ENCODE measurements around the gene MADCAM1.
"Not testable (repeated sequence)": the region's sequence is repeated elsewhere in the genome, so short reads cannot be mapped to it uniquely, and the experiment has no call there.

The MADCAM1 gene

DNA sequence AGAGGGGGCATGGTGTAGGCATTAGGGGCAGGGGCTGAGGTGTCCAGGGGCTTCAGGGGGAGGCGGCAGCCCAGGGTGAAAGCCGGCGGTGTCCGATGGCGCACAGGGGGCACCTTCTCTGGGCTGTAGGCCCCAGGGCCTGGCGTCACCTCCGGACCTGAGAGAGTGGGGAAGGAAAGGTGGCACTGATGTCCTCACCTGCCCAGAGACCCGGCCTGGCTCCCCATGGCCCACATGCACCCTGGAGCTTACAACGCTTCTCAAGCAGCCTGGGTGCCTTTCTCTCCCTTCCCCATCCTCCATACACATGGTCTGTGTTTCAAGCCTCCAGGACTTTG is 32.1 kb upstream of the MADCAM1 start:
- DNase-seq (ENCODE audit: extremely low spot score, insufficient read length, low read depth) (no peak), FAIRE-seq (no peak)

DNA sequence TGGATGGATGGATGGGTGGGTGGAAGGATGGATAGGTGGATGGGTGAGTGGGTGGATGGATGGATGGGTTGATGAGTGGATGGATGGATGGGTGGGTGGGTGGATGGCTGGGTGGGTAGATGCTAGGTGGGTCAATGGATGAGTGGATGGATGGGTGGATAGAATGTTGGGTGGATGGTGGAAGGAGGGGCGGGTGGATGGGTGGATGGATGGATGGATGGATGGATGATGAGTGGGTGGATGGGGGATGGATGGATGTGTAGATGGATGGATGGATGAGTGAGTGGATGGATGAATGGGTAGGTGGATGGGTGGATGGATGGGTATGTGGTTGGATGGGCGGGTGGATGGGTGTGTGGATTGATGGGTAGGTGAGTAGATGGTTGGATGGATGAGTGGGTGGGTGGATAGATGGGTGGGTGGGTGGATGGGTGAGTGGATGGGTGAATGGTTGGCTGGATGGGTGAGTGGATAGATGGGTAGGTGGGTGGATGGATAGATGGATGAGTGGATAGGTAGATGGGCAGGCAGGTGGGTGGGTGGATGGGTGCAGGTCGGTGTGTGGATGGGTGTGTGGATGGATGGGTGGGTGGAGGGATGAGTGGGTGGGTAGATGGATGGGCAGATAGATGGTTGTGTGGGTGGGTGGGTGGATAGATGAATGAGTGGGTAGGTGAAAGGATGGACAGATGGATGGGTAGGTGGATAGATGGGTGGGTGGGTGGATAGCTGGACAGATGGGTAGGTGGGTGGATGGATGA is 31.1 kb upstream of the MADCAM1 start:
- no peak for FAIRE-seq
- DNase-seq (ENCODE audit: extremely low spot score, insufficient read length, low read depth): no peak

DNA sequence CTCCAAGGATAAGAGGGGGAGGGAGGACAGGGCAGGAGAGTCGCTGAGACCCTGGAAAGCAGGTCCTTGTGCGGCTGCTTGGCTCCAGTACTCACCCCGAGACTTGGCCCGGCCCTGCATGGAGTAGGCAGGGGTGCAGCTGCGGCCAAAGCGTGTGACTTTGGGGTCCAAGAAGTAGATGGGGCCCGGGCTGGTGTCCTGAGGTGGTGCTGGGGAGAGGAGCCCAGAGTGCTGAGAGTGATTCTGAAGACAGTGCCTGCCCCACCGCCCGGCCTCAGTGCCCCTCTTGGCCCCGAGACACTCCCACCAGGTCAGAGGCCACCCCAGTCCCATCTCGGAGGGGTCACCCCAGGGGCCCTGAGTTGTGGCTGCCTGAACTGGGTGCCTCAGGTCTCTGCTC is 28.7 kb upstream of the MADCAM1 start:
- DNase-seq (ENCODE audit: extremely low spot score, insufficient read length, low read depth): no peak
- no peak for FAIRE-seq

DNA sequence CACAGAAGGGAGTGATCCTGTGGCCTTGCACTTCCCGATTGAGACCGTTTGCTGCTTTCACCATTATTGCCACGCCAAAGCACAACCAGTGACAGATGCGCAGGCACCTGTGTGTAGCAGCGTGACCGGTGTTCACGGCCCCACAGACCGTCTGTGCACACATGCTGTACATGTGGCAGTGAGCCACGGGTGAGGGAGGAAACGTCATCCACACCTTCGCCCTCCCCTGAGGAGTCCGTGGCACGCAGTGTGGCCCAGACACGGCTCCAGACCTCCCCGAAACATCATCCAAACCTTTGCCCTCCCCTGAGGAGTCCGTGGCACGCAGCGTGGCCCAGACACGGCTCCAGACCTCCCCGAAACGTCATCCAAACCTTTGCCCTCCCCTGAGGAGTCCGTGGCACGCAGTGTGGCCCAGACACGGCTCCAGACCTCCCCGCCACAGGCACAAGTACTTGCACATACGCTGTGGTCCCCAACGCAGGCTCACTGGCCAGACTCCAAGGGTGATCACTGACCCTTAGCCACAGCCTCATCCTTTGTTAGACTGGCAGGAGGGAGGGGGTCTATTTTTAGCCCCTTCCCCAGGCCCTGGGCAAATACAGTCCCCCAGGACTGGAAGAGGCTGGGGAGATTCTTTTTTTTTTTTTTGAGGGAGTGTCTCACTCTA is 27.6 kb upstream of the MADCAM1 start:
- no peak for FAIRE-seq

DNA sequence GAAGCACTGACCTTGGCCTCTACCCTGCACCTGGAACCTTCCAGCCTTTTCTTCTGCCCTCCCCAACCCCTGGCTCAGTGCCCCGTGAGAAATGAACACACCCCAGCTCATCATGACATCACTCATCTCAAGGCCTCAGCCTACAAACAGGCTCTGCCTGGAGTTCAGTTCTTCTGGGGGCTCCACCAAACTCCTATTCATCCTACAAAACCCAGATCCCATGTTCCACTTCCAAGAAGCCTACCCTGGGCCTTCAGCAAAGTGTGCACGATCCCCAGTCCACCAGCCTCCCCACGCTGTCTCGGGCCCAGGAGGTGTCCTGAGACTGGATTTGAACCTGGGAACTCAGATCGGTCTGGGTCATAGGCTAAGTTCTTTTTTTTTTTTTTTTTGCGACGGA is 26.5 kb upstream of the MADCAM1 start:
- FAIRE-seq: no peak
- DNase-seq (ENCODE audit: extremely low spot score, insufficient read length, low read depth): no peak

More for the DNA sequence above, 27.6 kb upstream of the MADCAM1 start:
- DNase-seq (ENCODE audit: extremely low spot score, insufficient read length, low read depth): no peak

DNA sequence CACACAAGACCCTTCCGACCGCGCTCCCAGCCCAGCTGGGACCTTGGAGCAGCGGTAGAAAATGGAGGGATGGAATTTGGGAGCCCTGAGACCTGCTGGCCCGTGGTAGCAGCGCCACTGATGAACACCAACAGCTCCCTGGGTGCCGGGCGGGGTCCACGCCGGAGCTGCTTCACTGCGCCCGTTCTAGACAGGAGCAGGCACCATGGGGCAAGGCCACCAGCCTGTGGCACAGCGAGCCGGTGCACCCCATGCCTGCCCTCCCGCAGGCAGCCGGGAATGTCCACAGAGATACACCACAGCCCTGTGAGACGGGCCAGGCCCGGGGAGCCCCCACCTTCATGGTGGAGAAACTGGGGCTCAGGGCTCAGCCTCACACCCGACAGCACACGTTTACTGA is 25.6 kb upstream of the MADCAM1 start:
- no peak for FAIRE-seq

DNA sequence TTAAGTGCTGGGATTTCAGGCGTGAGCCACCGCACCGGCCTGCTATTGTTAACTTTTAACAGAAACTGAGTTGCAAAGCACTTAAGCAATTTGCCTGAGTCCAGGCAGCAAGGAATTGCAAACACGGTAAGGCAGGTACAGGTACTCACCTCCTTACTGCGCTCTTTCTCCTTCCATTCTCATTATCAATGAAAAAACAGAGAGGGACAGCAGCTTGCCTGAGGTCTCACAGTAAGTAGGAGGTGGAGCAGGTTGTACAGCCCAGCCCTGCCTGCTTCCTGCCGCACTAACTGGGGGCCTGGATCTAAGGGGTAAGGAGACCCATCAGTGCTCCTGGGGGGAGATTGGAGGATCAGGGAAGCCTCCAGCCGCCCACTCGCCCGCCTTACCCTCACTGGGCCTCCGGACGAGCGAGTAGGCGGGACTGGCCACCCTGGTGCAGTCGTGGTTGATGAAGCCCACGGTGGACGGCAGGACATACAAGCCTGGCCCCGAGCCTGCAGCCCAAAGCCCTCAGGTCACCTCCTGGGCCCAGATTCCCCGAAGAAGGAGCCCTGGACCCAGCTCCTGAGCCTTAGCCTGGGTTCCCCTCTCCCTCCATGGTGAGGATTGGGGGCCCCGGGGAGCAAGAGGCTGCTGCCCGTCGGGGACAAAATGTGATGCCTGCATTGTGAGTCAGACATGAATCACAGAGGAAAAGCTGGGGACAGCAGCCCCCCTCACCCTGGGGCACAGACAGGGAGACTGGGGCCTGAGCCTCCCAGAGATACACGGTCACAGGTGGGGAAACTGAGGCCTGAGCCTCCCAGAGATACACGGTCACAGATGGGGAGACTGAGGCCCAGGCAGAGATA is 24.1 kb upstream of the MADCAM1 start:
- no peak for FAIRE-seq
- no peak for DNase-seq (ENCODE audit: extremely low spot score, insufficient read length, low read depth)

More for the DNA sequence above, 25.6 kb upstream of the MADCAM1 start:
- DNase-seq (ENCODE audit: extremely low spot score, insufficient read length, low read depth): no peak

DNA sequence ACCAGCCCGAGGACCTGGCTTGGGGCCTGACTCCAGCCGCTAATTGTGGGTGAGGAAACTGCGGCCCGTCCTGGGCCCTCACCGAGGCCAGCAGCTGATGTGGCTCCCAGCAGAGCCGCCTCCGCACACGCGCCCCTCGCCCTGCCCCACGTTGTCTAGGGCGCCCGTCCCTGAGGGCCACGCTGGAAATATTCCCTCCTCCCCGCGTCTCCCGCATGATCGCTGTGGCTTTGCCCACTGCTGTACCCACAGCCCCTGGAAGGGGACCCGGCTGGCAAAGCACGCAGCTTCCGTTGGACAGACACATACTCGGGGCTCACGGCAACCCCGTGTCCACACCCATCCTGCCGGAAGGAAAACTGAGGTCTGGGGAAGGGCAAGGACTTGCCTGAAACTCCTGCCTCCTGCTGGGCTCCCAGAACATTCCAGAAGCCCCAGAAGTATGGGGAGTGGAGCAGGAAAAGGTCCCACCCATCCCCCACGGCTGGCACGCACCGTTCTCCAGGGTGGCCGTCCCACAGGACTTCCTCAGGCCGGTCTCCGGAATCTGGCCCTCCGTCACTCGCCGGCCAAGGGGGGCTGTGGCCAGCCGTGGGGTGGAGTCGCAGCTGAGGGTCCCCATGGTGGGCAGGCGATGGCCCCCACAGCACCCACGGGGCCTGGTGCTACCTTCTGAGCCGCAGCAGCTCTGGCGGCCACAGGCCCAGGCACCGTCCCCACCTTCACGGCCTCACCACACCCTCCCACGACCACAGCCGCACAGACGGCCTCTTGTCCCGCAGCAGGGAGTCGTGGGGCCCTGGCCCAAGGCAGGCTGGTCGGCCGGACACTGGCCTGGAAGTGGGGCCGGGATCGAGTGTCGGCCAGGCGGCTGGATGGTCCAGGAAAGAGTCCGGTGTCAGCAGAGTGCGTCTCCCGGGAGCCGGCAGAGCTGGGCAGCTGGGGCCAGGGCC is 21.9 kb upstream of the MADCAM1 start:
- FAIRE-seq: no peak
- no peak for DNase-seq (ENCODE audit: extremely low spot score, insufficient read length, low read depth)

DNA sequence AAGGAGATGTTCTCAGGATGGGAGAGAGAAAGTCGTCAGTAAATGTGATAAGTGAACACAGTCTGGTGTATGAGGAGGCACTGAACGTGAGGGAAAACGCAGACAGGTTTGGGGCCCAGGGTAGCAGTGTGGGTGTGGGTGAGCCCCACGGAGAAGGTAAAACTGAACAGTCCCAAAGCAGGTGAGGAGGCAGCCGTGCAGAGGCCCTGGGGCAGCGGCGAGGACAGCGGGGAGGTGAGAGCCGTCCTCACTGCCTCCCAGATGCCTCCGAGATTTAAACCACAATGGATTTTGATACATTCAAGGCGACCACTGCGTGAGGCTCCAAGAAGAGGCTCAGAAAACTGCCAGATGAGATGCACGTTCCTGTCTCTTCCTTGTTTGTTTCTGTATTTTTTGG is 20.9 kb upstream of the MADCAM1 start:
- DNase-seq (ENCODE audit: extremely low spot score, insufficient read length, low read depth) (no peak), FAIRE-seq (no peak)

DNA sequence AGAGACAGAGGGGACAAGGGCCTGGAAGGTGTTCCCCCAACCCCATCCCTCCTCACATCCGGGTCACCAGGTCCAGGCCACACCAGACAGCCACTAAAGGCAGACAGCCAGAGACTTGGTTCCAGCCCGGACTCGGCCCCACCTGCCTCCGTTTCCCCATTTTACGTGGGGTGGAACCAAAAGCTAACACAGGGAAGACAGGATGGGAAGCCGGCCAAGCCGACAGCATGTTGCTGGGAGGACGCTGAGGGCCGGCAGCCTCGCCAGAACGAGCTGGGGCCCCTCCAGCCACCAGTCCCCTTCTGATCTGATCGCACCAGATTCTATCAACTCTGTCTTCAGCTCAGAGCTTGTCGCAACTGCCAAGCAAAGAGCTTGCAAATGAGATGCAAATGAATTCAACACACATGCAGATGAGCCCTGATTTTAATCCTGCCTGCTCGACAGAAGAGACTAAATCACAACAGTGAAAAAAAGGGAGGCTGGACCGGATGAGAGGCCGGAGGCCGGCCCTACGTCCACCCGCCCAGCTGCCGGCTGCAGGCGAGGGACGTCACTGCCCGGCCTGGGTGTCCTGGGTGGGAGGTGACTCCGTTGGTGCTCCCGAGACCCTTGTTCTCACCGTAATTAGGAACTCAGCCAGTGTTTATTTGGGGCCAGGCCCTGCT is 17.9 kb upstream of the MADCAM1 start:
- FAIRE-seq (no peak), DNase-seq (ENCODE audit: extremely low spot score, insufficient read length, low read depth) (no peak)

DNA sequence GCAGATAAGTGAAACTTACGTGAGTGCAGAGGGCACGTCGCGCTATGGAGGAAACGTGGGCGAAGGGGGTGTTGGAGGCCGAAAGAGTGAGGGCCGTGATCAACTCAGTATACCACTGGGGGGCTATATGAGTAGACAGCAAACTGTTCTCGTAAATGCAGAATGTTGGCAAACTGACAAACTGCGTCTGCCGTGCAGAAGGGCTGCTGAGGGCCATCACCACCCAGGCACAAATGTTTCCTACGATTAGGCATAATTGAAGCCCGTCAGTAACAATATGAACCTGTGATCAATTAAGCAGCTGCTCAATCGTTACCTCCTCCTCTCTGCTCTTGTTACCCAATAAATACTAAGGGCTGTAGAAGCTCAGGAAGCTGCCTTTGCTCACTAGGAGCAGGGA is 17.3 kb upstream of the MADCAM1 start:
- DNase-seq (ENCODE audit: extremely low spot score, insufficient read length, low read depth) (no peak), FAIRE-seq (no peak)

DNA sequence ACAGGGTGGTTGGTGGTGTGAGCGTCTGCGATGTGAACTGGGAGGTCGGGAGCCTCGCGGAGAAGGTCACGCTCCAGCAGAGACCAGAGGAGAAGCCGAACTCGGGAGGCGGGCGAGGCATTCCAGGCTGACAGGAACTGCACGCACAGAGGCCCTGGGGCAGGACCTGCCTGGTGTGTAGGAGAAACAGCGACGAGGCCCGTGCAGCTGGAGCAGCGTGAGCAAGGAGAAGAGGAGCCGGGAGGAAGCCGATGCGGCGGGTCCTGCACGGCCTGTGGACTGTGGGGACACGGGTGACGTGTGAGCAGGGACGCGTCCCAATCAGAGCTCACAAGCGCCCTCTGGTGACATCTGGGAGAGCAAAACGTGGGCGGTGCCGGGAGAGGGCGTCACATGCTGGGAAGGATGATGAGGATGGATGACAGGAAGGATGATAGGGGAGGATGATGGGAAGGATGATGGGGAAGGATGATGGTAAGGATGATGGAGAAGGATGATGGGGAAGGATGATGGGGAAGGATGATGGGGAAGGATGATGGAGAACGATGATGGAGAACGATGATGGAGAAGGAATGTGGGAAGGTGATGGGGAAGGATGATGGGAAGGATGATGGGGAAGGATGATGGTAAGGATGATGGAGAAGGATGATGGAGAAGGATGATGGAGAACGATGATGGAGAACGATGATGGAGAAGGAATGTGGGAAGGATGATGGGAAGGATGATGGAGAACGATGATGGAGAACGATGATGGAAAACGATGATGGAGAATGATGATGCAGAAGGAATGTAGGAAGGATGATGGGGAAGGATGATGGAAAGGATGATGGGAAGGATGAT is 16.1 kb upstream of the MADCAM1 start:
- DNase-seq (ENCODE audit: extremely low spot score, insufficient read length, low read depth) (no peak), FAIRE-seq (no peak)

DNA sequence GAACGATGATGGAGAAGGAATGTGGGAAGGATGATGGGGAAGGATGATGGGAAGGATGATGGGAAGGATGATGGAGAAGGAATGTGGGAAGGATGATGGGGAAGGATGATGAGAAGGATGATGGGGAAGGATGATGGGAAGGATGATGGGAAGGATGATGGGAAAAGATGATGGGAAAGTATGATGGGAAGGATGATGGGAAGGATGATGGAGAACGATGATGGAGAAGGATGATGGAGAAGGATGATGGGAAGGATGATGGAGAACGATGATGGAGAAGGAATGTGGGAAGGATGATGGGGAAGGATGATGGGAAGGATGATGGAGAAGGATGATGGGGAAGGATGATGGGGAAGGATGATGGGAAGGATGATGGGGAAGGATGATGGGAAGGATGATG is 15.2 kb upstream of the MADCAM1 start:
- DNase-seq (ENCODE audit: extremely low spot score, insufficient read length, low read depth); FAIRE-seq: not testable (repeated sequence)

DNA sequence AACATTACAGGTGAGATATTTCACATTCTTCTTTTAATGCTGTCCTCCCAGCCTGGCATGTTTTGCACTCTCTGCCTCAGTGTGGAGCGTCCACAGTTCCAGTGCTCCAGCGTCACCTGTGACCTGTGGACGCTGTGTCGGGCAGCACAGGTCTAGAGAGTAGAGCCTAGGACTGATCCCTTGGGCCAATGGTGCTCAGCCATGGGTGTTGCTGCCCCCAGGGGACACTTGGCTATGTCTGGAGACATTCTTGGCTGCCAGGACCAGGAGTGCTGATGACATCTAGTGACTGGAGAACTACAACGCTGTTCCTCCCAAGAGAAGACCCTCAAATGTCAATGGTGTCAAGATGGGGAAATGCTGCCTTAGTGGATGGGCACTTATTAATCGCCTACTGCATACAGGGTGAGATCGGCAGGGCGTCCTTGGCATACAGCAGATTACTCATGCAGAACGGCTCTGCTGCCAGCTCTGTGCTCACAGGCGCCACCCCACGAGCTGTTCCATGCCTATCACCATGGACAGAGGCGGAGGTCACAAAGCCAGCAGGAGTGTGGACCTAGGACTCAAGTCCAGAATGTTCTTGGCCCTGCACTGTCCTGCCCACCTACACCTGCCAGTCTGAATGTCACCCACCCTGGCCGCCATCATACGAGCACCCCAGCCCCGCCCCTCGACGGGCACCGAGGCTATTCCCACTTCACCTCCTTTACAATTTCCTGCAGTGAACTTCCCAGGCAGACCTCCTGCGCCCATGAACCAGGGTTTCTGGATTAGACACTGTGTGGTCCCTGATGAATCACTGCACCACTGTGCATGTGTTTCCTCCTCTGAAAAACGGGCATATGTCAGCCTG is 13.9 kb upstream of the MADCAM1 start:
- no peak for DNase-seq (ENCODE audit: extremely low spot score, insufficient read length, low read depth)
- no peak for FAIRE-seq

DNA sequence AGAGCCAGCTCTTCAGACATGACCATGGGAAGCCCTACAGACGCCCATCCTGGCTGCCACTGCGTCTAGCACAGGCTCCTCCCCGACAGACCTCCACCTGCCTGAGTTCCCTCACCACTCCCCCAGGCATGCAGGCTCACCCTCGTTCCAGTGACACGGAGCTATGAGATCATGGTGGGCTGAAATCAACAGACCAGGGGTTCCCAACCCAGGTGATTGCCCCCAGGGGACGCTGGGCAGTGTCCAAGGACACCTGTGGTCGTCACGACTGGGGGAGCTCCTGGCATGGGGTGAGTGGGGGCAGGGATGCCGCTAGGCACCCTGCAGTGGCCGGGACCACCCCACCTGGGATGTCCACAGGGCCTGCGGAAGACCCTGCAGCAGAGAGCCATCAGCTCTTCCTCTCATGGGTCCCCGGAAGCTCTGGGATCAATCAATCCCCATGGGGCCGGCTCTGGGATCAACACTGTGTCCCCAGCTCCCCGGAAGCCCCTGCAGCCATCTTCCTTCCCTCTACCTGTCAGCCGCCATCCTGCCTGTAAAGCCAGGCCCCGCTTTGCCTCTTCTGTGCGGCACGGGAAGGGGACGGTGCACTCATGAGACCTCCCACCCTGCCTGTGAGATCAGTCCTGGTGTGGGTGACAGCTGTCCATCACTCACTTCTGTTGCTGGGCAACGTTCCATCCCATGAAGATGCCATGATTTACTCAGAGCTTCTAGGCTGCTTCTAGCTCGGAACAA is 12.8 kb upstream of the MADCAM1 start:
- DNase-seq (ENCODE audit: extremely low spot score, insufficient read length, low read depth) (no peak), FAIRE-seq (no peak)

DNA sequence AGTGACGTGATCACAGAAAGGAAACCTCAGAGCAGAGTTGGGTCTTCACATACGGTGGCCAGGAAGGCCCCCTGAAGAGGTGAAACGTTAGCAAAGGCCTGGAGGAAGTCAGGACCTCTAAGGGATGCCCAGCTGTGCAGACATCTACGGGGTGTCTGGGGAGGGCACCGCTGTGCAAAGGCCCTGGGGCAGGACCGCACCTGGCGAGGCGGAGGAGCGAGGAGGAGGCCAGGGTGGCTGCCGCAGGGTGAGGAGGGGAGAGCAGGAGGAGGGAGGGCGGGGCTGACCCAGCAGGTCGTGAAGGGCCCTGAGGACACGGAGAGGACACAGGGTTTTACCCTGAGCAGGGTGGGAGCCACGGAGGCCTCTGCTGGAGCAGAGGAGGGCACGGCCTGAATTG is 11.8 kb upstream of the MADCAM1 start:
- DNase-seq (ENCODE audit: extremely low spot score, insufficient read length, low read depth) (no peak), FAIRE-seq (no peak)

DNA sequence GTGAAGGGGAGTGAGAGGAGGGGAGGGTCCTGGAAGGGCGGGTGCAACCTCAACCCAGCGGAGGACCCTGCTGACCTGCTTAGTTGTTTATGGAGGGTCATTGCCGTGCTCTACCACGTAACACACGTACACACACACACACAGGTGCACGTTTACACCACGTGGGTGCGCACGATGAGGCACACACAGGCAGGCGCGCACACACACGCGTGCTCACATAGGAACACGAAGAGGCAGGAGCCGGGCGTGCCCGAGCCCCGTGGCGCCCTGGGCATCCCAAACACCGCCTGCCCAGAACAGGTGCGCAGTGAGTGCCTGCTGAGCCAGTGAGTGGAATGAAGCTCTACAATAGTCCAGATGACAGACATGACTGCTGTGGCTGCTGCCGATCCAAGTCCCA is 11.2 kb upstream of the MADCAM1 start:
- no peak for DNase-seq (ENCODE audit: extremely low spot score, insufficient read length, low read depth)
- no peak for FAIRE-seq
